PFSK-1 (cell line): ENCODE results near the gene STK40.

ENCODE experiments used
- POLR2AphosphoS5 ChIP-seq: IDR thresholded peaks from 2 replicates; pipeline ENCODE4 v1.6.1; 2012; ENCODE audit warnings: low read depth, mild to moderate bottlenecking, control low read depth, low read length, moderate library complexity
- SIN3A ChIP-seq: IDR thresholded peaks from 2 replicates; pipeline ENCODE4 v1.6.1; 2012; ENCODE audit warnings: mild to moderate bottlenecking, low read length, moderate library complexity, borderline replicate concordance; ENCODE audit not compliant: insufficient read depth
- TF ChIP-seq, protein P1 (sequence below), 2 experiments: IDR thresholded peaks; 2 replicates each; pipeline versions ENCODE4 v1.6.1 to v1.8.0; 2011 to 2012; ENCODE audit warnings: low read depth in 2 of 2, low read length in 2 of 2, control low read depth in 1 of 2, inconsistent platforms in 1 of 2, mild to moderate bottlenecking in 1 of 2, moderate library complexity in 1 of 2; ENCODE audit not compliant: insufficient read depth in 1 of 2

DNA sequence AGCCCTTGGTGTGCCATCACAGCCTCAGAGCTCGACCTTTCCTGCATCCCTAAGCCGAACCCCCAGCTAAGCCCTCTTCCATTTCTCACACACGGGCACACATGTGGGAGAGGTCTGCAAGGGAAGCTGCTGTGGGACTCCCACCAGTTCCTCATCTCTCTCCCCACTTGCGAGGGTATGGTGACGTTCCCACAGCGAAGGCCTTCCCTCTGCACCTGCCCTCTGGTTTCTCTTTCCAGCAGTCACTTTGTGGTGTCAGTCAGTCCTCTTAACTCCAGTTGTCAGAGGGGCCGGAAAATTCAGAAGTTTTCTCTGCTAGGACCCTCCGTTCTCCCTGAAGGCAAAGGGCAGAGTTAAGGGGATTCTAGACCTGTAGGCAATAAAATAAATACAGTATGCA is 5.5 kb upstream of the STK40 start:
- TF ChIP-seq SIN3A (no peak), POLR2AphosphoS5 (no peak)
- TF ChIP-seq, protein P1, sequence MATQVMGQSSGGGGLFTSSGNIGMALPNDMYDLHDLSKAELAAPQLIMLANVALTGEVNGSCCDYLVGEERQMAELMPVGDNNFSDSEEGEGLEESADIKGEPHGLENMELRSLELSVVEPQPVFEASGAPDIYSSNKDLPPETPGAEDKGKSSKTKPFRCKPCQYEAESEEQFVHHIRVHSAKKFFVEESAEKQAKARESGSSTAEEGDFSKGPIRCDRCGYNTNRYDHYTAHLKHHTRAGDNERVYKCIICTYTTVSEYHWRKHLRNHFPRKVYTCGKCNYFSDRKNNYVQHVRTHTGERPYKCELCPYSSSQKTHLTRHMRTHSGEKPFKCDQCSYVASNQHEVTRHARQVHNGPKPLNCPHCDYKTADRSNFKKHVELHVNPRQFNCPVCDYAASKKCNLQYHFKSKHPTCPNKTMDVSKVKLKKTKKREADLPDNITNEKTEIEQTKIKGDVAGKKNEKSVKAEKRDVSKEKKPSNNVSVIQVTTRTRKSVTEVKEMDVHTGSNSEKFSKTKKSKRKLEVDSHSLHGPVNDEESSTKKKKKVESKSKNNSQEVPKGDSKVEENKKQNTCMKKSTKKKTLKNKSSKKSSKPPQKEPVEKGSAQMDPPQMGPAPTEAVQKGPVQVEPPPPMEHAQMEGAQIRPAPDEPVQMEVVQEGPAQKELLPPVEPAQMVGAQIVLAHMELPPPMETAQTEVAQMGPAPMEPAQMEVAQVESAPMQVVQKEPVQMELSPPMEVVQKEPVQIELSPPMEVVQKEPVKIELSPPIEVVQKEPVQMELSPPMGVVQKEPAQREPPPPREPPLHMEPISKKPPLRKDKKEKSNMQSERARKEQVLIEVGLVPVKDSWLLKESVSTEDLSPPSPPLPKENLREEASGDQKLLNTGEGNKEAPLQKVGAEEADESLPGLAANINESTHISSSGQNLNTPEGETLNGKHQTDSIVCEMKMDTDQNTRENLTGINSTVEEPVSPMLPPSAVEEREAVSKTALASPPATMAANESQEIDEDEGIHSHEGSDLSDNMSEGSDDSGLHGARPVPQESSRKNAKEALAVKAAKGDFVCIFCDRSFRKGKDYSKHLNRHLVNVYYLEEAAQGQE (IDR thresholded peaks at IDR 0.05; ENCODE audit: insufficient read depth in 1 of 2, low read depth in 2 of 2, low read length in 2 of 2): no peak
